Thyroid gland (tissue), 4 donors: Measurements from ENCODE around the gene DYRK1A.

Experiments
- CTCF ChIP-seq, 6 experiments: fragments of 200-600 bp in 3 of 6; fragments of 450-650 bp in 3 of 6; sonication (generic) in 3 of 6; IDR thresholded peaks; one replicate each; pipeline ENCODE4 v1.5.1; 2016 to 2019; ENCODE audit warnings: antibody characterized with exemption in 6 of 6, mild to moderate bottlenecking in 2 of 6, inconsistent platforms in 1 of 6, moderate library complexity in 1 of 6
- POLR2A ChIP-seq, 2 donors: fragments of 450-650 bp; IDR thresholded peaks; one replicate each; pipeline ENCODE4 v1.6.1; 2017; ENCODE audit warnings: antibody characterized with exemption in 2 of 2, mild to moderate bottlenecking in 2 of 2, moderate library complexity in 1 of 2

GRCh38 chr21:37372127-37372731, 5.7 kb downstream of the DYRK1A start:
- TF ChIP-seq CTCF (IDR thresholded peaks at IDR 0.05) (no peak), POLR2A (IDR thresholded peaks at IDR 0.05) (no peak)
